Spleen (tissue), 11 donors: ENCODE data around the gene ZNF829. TPM values are rescaled to one million over a fixed set of nuclear protein-coding genes. Genes with fewer than 3 reads are reported as not detected.

ENCODE experiments used
- DNase-seq: peaks from one replicate; pipeline ENCODE4 v3.0.0-alpha.2; 2020
- H3K27ac ChIP-seq, 8 donors: fragments of 200-600 bp; sonication (generic) in 7 of 8; 1 replicate in 4 of 8; 2 replicates in 4 of 8; pipeline versions ENCODE4 v1.5.0 to v1.8.0; 2016 to 2021; ENCODE audit warnings: inconsistent platforms in 4 of 8, mild to moderate bottlenecking in 4 of 8, moderate library complexity in 1 of 8
- H3K27me3 ChIP-seq, 7 donors: fragments of 200-600 bp; sonication (generic) in 6 of 7; replicated peaks in 1 of 7; 1 replicate in 4 of 7; 2 replicates in 3 of 7; pipeline versions ENCODE4 v1.5.0 to v1.8.0; 2016 to 2021; ENCODE audit warnings: inconsistent platforms in 3 of 7, mild to moderate bottlenecking in 1 of 7
- H3K36me3 ChIP-seq, 6 donors: fragments of 200-600 bp; sonication (generic) in 5 of 6; 1 replicate in 4 of 6; 2 replicates in 2 of 6; pipeline versions ENCODE4 v1.5.0 to v1.8.0; 2016 to 2021; ENCODE audit warnings: inconsistent platforms in 2 of 6
- H3K4me1 ChIP-seq, 6 donors: fragments of 200-600 bp; sonication (generic) in 5 of 6; 1 replicate in 3 of 6; 2 replicates in 3 of 6; pipeline versions ENCODE4 v1.5.0 to v1.8.0; 2016 to 2021; ENCODE audit warnings: inconsistent platforms in 3 of 6
- H3K4me3 ChIP-seq, 8 donors: fragments of 200-600 bp; sonication (generic) in 7 of 8; 1 replicate in 4 of 8; 2 replicates in 4 of 8; pipeline versions ENCODE4 v1.5.0 to v1.8.0; 2016 to 2021; ENCODE audit warnings: inconsistent platforms in 4 of 8, mild to moderate bottlenecking in 4 of 8, moderate library complexity in 2 of 8
- H3K9me3 ChIP-seq, 8 donors: fragments of 200-600 bp; sonication (generic) in 7 of 8; 1 replicate in 4 of 8; 2 replicates in 4 of 8; pipeline versions ENCODE4 v1.5.0 to v1.8.0; 2016 to 2021; ENCODE audit warnings: inconsistent platforms in 4 of 8
- POLR2A ChIP-seq, 3 donors: fragments of 450-650 bp; IDR thresholded peaks; one replicate each; pipeline ENCODE4 v1.5.1; 2017; ENCODE audit warnings: antibody characterized with exemption in 3 of 3, mild to moderate bottlenecking in 1 of 3
- POLR2AphosphoS5 ChIP-seq, 3 donors: sonication (generic); formaldehyde crosslinking; IDR thresholded peaks; one replicate each; pipeline ENCODE4 v1.5.1; 2017; ENCODE audit warnings: antibody characterized with exemption in 3 of 3
- WGBS, 5 donors: extraction: QIAGEN DNeasy Blood & Tissue Kit in 3 of 5; methylation state at CpG; one replicate each; pipeline versions ENCODE4 v1.1.5 to v1.1.7; 2013 to 2018; 5-methylcytosine and 5-hydroxymethylcytosine counted together
- intact Hi-C: fragments of 100-400 bp; cut with DNase I; formaldehyde crosslinking; loops from one replicate; pipeline ENCODE4 v1.15.0; 2023; ENCODE audit warnings: low total_unique reads
- polyA plus RNA-seq, 3 donors: library from polyadenylated mRNA; stranded (reverse); fragments of 200-250 nt; gene quantifications; one replicate each; pipeline ENCODE4 v1.2.1, GENCODE V29; 2013
- small RNA-seq, 4 donors: library from RNA; depleted of rRNA; stranded (forward); fragments of <200 nt; gene quantifications; one replicate each; pipeline ENCODE3, GENCODE V24; 2016
- total RNA-seq, 7 donors: library from RNA; depleted of rRNA in 3 of 7; stranded (reverse); fragments of >200 nt in 3 of 7; fragmentation: NEBNext Ultra II Directional in 4 of 7; extraction: Animal tissue kit (Norgen Biotek cat#: 25700) in 4 of 7; gene quantifications; one replicate each; pipeline versions ENCODE4 v1.1.0 to v1.2.1, GENCODE V29; 2016 to 2021
- TF ChIP-seq, protein P1 (sequence below), 11 experiments: fragments of 200-600 bp in 7 of 11; fragments of 450-650 bp in 4 of 11; sonication (generic) in 4 of 11; IDR thresholded peaks in 8 of 11; conservative IDR thresholded peaks in 3 of 11; 1 replicate in 7 of 11; 2 replicates in 4 of 11; pipeline versions ENCODE4 v1.4.0 to v1.8.0; 2016 to 2021; ENCODE audit warnings: antibody characterized with exemption in 11 of 11, inconsistent platforms in 4 of 11, mild to moderate bottlenecking in 1 of 11
- donor health status: healthy with polysubstance abuse.
- donor health status: DM: no; HTN: no; CAD: no; lungs with moderate emphysema.
- donor health status: DM: no; HTN: no; CAD: no.
- donor health status: Bipolar disorder and iron deficiency.
- donor health status: healthy.
- donor health status: DM: no; HTN: no; CAD: no.
- donor health status: DM: yes; HTN: yes; CAD: no.

Gene ZNF829
- total and polyA plus RNA-seq, 10 donors = 0.85 to 4.7 (median 3.8) TPM

DNA sequence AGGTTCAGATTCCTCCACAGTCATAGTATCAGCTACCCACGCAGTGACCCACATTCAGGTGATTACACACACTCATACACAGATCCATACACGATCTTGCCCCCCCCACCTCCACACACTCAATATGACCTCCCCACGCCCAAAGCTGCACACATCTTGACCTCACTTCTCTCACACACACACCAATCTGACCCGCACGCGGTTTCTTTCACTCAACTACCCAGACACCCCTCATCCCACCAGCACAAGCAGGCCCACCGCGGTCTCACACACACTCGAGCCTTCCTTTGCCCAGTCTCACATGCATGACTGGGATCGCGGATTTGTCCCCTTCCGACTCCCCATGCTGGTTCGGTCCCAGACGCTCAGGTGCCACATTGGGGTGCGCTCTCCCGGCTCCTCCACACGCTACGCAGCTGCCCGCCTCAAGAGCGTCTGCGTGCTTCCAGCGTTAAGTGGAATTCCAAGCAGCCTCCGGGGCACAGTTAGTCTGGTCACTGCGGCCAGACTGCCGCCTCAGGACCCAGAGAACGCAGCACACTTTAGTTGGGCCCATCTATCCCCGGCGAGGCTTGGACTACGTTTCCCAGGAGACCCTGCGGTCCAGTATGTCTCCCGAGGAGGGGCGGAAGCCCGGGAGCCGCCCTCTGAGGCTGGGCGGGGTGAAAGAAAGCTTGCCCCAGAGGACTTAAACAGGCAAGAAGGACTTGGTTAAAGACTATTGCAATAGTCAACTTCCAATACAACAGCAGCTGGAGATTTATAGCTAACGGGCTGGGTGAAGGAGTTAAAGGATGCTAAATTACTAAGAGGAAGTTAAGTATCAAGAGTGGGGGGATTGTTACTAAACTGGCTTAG lies 66.2 kb downstream of the ZNF829 start:
- H3K27ac ChIP-seq = peak overlapping the region; percentile 84 to 94 (median 88)
- 0 to 2% (median 1%) methylated on average over 24 to 36 of the region's 36 CpGs for WGBS, 5 donors
- peak overlapping the region; percentile 57 to 99 (median 90) for H3K4me3 ChIP-seq
- H3K9me3 ChIP-seq = peaks cover 0 to 57% (median 46%) of the 10 kb centered on the region in 8 donors
- TF ChIP-seq POLR2AphosphoS5 (IDR thresholded peaks at IDR 0.05) (peak; percentile 83 to 88 (median 87)), POLR2A (IDR thresholded peaks at IDR 0.05) (no peak)
- TF ChIP-seq, protein P1, sequence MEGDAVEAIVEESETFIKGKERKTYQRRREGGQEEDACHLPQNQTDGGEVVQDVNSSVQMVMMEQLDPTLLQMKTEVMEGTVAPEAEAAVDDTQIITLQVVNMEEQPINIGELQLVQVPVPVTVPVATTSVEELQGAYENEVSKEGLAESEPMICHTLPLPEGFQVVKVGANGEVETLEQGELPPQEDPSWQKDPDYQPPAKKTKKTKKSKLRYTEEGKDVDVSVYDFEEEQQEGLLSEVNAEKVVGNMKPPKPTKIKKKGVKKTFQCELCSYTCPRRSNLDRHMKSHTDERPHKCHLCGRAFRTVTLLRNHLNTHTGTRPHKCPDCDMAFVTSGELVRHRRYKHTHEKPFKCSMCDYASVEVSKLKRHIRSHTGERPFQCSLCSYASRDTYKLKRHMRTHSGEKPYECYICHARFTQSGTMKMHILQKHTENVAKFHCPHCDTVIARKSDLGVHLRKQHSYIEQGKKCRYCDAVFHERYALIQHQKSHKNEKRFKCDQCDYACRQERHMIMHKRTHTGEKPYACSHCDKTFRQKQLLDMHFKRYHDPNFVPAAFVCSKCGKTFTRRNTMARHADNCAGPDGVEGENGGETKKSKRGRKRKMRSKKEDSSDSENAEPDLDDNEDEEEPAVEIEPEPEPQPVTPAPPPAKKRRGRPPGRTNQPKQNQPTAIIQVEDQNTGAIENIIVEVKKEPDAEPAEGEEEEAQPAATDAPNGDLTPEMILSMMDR (IDR thresholded peaks at IDR 0.05 in 8 of 11, conservative IDR thresholded peaks at IDR 0.05 in 3 of 11) = peak in 1 of 11 experiments; percentile 9
- peak; percentile 98 for DNase-seq
- H3K36me3 ChIP-seq = peaks cover 0 to 49% (median 17%) of the 10 kb centered on the region in 6 donors
- H3K27me3 ChIP-seq = no peaks in the 10 kb centered on the region
- peaks cover 10 to 39% (median 28%) of the 10 kb centered on the region in 6 donors for H3K4me1 ChIP-seq
- intact Hi-C loops = loop anchor here (10.0 kb wide), 1 partner anchor 65 kb away; the partner anchor contains the start of genes ZNF568 and ZNF829

DNA sequence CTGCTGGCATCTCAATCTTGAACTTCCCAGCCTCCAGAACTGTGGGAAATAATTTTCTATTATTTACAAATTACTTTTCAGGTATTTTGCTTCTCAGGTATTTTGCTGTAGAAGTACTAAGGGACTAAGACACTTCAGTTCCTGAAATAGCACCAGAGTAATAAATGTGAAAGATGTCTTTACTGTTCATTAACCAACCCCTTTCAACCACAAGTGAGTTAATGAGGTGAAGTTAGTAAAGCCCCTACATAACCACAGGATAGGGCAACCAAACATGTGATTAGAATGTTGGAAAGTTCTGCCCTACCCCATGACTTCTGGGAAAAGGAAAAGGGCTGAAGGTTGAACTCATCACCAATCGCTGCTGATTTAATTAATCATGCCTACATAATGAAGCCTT lies 68.1 kb downstream of the ZNF829 start:
- DNase-seq = no peak
- 64 to 79% (median 67%) methylated on average over 1 of the region's 1 CpG for WGBS, 5 donors
- H3K36me3 ChIP-seq = peaks cover 0 to 47% (median 10%) of the 10 kb centered on the region in 6 donors
- intact Hi-C loops = no loop called here
- peak overlapping the region in 1 of 8 donors; percentile 84 for H3K27ac ChIP-seq
- H3K9me3 ChIP-seq = peaks cover 0 to 56% (median 46%) of the 10 kb centered on the region in 8 donors
- peaks cover 10 to 39% (median 28%) of the 10 kb centered on the region in 6 donors for H3K4me1 ChIP-seq
- TF ChIP-seq POLR2A (IDR thresholded peaks at IDR 0.05) (no peak), POLR2AphosphoS5 (IDR thresholded peaks at IDR 0.05) (no peak)
- TF ChIP-seq, protein P1 (IDR thresholded peaks at IDR 0.05 in 8 of 11, conservative IDR thresholded peaks at IDR 0.05 in 3 of 11) = no peak
- H3K27me3 ChIP-seq = no peaks in the 10 kb centered on the region
- no peak overlapping the region for H3K4me3 ChIP-seq

- Histone ChIP-seq H3K4me3 (peak overlapping the region; percentile 52 to 87 (median 62)), H3K4me1 (peaks cover 0 to 28% (median 17%) of the 10 kb centered on the region in 6 donors), H3K27ac (peak overlapping the region; percentile 86 to 95 (median 92)), H3K27me3 (no peaks in the 10 kb centered on the region), H3K9me3 (peaks cover 0 to 82% (median 66%) of the 10 kb centered on the region in 8 donors), H3K36me3 (peaks cover under 1 to 69% (median 16%) of the 10 kb centered on the region in 6 donors)
- no peak for DNase-seq
- TF ChIP-seq, protein P1 (IDR thresholded peaks at IDR 0.05 in 8 of 11, conservative IDR thresholded peaks at IDR 0.05 in 3 of 11) = no peak
- TF ChIP-seq POLR2AphosphoS5 (IDR thresholded peaks at IDR 0.05) (no peak), POLR2A (IDR thresholded peaks at IDR 0.05) (no peak)
- intact Hi-C loops = no loop called here
- WGBS, 5 donors = 17 to 35% (median 29%) methylated on average over 12 of the region's 12 CpGs
Measured at GRCh38 chr19:36838784-36839324, 77.2 kb downstream of the ZNF829 start.

Small RNAs within 50 kb of the gene (small RNA-seq; reads per million reads assigned to genes)
- gene RF00019 = 0 reads per million in 4 donors

Other genes with a start within 250 kb of the ZNF829 start
- 10 to 100 TPM in 4 of 7 donors, 1 to 10 TPM in 3; 8.0 to 11.8 (median 10.1) TPM for gene ZNF461, start 249.5 kb downstream of the ZNF829 start, total RNA-seq
- 1 to 10 TPM; 3.4 to 6.1 (median 4.4) TPM for gene ZNF461, start 249.5 kb downstream of the ZNF829 start, polyA plus RNA-seq
- gene ZNF567, start 228.7 kb downstream of the ZNF829 start, total RNA-seq = 10 to 100 TPM in 4 of 7 donors, 1 to 10 TPM in 3; 7.5 to 24.1 (median 11.7) TPM
- gene ZNF567, start 228.7 kb downstream of the ZNF829 start, polyA plus RNA-seq = 1 to 10 TPM; 2.2 to 6.3 (median 3.4) TPM
- gene ZNF850, start 143.5 kb downstream of the ZNF829 start, total RNA-seq = 1 to 10 TPM; 3.1 to 7.8 (median 4.6) TPM
- gene ZNF850, start 143.5 kb downstream of the ZNF829 start, polyA plus RNA-seq = under 1 TPM; 0.36 to 0.51 (median 0.46) TPM
- gene ZNF790, start 77.9 kb downstream of the ZNF829 start, total RNA-seq = 10 to 100 TPM in 1 of 7 donors, 1 to 10 TPM in 6; 4.0 to 11.2 (median 8.3) TPM
- 1 to 10 TPM; 1.8 to 3.0 (median 2.9) TPM for gene ZNF790, start 77.9 kb downstream of the ZNF829 start, polyA plus RNA-seq
- 10 to 100 TPM in 3 of 7 donors, 1 to 10 TPM in 4; 4.8 to 18.2 (median 9.8) TPM for gene ZNF345, start 65.4 kb downstream of the ZNF829 start, total RNA-seq
- gene ZNF345, start 65.4 kb downstream of the ZNF829 start, polyA plus RNA-seq = 1 to 10 TPM; 2.7 to 4.6 (median 3.3) TPM
- gene ZNF568, start within 50 bp of the ZNF829 start, total RNA-seq = 10 to 100 TPM in 6 of 7 donors, 1 to 10 TPM in 1; 9.5 to 16.8 (median 12.4) TPM
- 1 to 10 TPM; 2.7 to 5.5 (median 3.0) TPM for gene ZNF568, start within 50 bp of the ZNF829 start, polyA plus RNA-seq
- 10 to 100 TPM in 6 of 7 donors, 1 to 10 TPM in 1; 8.8 to 24.3 (median 17.3) TPM for gene ZNF420, start 162.1 kb upstream of the ZNF829 start, total RNA-seq
- 1 to 10 TPM; 5.3 to 7.1 (median 5.5) TPM for gene ZNF420, start 162.1 kb upstream of the ZNF829 start, polyA plus RNA-seq